CMK (cell line): Measurements from ENCODE around the gene TMEM163.

Experiments
- DNase-seq: peaks from one replicate; pipeline ENCODE4 v3.0.0-alpha.2; 2010; ENCODE audit warnings: low read depth

Gene TMEM163

DNA sequence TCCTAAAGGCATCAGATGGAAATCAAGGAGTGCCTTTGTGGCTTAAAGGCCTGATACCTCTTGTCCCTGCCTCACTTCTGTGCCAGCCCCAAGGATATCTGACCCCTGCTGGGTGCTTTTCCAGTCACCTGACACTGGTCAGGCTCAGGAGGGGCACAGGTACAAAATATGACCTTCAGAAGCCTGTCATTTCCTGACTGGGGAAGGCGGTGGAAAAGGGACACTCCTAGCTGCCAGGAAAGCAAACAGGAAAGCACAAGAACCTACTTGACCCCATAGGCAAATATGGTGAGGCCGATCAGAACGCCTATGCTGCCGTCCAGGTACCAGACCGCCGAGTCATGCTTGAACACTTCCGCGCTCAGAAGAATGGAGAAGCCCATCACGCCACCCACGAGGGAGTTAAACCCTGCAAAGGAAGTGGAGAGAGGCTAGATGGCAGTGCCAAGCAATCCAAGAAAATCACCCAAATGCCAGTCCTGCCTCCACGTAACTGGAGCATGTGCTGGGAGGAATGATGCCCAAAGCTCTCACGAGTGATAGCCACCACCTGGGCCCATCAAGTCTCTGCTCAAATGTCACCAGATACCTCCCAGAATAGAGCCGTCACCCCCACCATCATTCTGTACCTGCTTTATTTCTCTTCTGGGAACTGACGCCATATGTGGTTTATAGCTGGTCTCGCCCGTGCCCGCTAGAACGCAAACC, 260.9 kb downstream of the TMEM163 start:
- no peak for DNase-seq

DNA sequence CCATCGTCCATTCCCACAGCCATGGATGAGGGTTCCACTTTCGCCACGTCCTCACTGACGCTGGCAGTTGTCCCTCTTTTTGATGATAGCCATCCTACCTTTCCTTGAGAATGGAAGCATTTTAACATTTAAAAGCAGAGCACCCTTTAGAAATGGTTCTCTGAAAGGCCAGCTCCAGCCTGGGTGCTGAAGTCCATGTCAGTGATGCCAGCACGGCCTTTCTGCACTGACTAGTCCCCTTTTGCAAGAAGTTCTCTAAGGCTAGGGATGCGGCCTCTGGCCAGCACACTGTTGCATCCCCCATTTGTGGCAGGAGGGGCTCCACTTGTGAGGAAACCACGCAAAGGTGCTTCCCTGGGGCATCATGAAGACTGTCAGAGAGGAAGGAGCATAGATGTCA, 261.4 kb downstream of the TMEM163 start:
- DNase-seq: no peak

DNA sequence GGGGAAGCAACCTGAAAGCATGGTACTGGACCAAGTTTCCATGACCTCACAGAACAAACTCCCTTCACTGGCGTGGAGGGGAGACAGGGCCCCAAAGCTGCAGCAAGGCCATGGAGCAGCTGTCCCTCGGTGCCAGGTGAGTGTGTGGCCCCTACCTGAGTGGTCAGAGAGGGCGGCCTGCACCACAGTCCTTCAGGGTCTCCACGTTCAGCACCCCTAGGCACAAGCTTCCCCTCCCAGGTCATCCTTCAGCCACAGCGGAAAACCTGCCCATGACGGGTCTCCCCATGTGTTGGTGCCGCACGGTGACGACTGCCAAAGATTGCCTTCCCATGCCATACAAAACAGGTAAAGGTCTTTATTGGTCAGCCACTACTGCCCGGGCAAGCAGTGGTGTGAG, 263.4 kb downstream of the TMEM163 start:
- DNase-seq: no peak

DNA sequence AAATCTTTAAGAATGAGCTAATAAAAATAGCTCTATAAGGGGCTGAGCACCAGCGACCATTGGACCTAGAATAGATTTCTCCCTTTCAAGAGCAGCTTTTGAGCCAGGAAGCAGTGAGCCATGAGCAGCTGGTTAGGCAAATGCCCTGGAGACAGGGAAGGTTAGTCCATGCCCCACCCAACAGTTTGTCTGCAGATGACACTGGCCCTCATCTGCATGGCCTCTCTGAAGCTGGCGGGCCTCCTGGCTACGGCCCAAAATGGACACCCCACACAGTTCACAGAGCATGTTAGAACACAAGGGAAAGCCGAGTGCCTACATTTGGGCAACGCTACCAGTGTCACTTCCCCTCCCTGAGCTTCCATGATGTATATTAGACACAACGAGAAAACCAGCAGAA, 263.9 kb downstream of the TMEM163 start:
- no peak for DNase-seq

DNA sequence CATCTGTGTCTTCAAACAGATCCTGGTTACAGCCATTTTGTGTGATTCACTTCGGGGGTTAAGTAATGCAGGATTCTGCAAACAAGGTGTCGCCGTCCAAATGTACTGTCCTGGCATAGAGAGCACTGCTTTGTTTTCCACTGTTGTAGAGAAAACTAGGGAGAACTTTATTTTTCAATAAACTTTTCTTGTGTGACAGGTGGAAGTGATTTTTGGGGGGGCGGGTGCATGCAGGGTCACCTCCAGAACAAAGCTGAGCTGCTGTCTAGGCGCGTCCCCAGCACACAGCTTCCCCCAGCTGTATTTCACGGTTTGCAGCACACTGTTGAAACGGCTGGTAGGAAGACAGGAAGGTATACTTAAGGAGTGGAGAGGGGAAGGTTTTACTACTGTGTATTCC, 264.4 kb downstream of the TMEM163 start:
- DNase-seq: no peak

DNA sequence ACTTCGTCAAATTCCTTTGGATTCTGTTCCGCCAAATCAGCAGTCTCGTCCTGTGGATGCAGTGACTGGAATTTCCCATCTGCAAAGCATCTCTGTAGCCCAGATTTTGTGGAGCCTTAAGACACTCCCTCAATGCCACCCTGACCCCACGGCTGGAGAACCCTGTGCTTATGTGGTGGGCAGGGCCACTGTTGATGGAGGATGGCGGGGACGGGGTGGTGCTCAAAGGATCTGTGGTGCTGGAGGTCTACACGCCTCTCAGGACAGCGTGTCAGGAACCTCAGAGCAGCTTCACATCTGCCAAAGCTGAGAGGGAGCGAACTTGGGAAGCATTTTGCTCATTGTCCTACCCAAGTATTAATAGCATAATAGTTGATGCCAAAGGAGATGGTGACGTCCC, 264.8 kb downstream of the TMEM163 start:
- no peak for DNase-seq

DNA sequence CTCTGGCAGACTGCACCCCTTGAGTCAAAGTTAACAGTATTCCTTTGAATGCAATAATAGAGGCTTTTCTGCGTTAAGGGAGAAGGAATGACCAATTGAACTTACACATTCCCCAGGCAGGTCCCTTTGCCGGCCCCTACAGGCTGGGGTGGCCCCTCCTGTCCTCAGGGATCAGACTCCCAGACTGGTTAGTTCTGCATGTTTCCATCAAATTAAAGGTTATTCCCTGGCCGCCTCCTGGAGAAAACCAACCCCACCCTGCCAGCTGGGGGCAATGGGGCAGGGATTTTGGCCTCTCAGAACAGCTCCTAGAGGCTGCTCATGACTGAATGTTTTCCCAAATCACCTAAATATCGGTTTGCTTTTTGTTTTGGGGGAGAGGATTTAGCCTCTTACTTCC, 265.3 kb downstream of the TMEM163 start:
- DNase-seq: no peak

DNA sequence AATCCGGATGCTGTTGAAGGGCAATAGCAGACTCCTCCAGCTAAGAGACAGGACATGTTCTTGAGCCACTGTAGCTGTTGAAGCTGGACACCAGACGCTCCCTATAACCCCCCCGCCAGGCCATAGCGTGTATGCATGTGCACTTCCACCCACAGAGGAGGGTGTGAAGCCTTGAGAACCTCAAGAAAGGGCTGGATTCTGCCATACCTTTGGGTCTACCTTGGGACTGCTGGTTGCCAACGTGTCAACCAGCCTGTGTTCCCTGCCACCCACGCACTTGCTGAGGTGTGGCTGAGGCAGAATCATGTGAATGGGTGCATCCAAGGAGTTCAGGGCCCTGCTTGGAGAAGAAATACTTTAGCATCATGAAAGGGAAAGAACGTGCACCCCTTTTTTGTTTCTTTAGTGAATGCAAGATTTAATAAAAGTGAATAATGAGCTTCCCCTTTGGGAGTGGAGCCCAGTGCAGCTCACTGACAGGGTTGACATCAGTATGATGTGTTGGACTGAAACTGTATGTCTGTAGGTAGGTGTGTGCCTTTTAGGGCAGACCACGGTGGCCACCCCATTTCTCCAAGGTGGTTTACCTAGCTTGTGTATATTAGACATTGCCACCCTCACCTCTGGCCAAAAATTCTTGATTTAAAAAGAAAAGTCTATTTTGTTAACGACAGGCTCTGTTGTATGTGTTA, 266.6 kb downstream of the TMEM163 start:
- no peak for DNase-seq

DNA sequence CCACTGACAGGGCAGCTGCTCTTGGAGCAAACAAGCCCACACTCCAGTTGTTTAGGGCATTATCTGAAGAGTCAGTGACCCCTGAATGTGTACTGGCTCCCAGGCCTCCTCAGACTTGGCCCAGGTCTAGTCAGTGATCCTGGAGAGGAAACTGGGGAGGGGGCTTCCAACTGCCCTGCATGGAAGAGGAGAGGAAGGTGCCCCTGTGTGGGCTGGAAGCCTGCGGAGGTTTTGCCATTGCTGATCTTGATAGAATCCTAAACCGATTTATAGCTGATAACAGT, 267.5 kb downstream of the TMEM163 start:
- no peak for DNase-seq

DNA sequence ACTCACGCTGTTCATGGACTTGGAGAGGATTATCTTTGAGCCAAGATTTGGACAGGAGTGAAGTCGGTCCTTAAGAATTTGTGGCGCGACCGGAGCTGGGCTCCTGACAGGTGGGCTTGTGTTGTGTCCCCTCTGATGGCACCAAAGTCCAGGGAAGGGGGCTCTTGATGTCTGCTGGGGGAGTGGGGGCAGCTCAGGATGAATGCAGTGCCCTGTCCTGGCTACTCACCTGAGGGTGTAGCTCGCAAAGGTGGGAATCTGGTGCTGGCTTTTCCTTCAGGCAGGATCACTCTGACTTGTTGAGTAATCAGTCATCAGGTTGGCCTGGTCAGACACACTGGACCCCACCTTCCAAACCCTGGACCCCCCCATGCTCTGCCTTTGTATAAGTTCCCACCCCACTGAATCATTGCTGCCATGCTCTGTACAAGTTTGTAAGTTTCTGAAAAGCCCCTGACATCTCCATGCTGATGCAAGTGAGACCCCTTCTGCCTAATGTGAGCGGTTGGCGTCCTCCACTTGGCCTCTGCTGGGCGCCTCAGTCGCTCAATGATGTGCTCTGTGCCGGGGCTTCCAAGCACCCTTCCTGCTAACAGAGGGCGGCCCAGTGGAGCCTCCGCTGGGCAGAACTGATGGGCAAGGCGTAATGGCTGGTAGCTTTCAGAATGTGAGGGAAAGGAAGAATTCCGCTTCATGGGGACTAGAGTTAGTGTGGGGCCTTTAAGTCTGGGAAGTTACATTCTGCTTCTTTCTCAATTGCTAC, 268.9 kb downstream of the TMEM163 start:
- no peak for DNase-seq

DNA sequence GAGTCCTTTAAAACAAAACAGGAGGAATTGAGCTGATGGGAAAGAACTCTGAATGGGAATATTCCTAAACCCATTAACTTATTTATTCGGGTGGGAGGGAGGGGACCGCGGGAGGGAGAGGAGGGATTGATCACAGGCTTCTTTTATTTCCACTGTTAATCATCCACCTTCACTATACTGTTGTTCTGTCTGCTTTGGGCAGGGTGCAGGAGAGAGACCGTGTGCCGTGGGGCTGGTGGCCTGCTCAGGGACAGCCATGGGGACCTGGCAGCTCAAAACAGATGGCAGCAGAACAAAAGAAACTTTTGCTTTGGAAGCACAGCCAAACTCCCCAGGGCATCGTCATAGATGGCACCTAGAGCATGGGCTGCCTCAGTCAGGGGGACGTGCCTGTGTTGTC, 269.6 kb downstream of the TMEM163 start:
- no peak for DNase-seq

DNA sequence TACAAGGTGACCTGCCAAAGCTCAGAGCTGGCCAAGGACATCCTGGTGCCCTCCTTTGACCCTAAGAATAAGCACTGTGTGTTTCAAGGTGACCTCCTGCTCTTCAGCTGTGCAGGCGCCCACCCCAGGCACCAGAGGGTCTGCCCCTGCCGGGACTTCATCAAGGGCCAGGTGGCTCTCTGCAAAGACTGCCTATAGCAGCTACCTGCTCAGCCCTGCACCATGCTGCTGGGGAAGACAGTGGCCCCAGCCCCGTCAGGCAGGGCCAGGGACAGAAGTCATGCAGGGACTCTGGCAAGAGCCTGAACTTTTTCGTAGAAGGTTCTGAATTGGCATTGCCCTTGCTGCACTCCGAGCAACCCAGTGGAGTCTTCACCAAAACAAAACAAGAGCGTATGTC, 270.1 kb downstream of the TMEM163 start:
- DNase-seq: no peak

DNA sequence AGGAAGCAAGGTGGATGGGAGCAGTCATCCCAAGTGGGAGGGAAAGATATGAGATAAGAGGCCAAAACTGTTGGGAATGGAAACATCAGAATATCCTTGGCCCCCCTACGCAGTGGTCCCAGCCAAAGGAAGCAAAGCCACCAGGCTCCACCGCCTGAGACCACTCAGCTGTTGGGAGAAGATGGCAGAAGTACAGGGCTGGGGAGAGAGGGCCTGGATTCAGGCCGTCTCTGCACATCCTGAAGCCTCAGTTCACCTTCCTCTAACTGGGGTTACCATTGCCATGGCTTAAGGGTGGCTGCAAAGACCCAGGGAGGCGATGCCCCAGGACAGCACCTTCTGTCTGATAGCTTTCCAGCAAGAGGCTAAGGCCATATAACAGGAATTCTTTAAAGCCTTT, 271.1 kb downstream of the TMEM163 start:
- no peak for DNase-seq

DNA sequence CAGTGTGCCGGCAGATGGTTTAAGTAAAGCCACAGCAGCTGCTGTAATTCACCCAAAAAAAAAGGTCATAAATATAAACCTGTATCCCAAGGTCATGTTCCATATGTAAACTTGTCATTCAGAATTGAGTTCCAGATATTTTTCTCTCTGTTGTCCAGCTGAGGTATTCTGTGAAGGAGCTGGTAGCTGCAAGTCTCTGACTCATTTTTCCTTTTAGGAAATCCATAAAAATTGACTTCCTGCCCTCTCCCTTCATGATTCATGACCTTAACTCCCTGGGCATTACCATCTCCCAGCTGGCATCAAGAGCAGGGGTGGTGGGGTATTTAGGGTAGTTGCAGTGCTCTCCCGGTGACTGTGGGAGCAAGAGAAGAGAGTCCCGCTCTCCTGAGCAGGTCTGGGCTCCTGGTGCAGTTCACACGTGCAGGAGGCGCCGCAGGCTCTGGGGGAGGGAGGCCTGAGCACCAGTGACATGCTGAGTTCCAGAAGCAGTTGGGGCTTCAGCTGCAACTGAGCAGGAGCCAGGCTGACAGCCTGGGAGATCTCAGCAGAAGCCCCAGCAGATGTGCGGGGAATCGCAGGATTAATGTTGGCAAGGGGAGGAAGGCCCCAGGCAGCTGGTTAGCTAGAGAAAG, 272.3 kb downstream of the TMEM163 start:
- no peak for DNase-seq

DNA sequence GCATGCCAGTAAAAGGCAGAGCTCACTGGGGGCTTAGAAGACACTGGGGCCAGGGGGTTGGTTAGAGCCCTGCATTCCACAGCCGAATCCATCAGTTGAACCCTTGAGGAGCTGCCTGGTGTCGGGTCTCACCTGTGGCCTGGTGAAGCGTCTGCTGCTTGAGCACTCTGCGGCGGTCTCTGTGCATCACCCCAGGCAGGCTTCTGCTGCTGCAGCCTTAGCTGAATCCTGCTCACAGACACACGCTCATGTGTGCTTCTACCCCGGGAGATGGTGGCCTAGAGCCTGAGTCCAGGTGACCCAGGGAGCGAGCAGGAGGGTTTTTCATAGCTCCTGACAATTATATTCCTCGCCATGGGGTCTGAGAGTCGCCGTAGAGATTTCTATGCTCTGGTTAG, 272.8 kb downstream of the TMEM163 start:
- no peak for DNase-seq

DNA sequence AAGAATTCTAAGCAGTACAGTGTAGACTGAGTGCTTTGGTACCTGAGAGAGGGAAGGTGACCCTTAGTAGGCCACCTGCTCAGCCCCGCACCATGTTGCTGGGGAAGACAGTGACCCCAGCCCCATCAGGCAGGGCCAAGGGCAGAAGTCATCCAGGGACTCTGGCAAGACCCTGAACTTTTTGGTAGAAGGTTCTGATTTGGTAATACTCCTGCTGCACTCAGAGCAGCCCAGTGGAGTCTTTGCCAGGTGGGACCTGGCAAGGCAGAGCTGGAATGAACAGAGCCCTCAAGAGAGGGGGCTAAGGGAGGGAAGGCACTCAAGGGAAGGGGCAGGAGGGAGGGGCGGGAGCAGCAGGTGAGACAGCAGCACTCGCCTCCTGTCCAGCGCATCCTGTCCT, 273.7 kb downstream of the TMEM163 start:
- DNase-seq: no peak

DNA sequence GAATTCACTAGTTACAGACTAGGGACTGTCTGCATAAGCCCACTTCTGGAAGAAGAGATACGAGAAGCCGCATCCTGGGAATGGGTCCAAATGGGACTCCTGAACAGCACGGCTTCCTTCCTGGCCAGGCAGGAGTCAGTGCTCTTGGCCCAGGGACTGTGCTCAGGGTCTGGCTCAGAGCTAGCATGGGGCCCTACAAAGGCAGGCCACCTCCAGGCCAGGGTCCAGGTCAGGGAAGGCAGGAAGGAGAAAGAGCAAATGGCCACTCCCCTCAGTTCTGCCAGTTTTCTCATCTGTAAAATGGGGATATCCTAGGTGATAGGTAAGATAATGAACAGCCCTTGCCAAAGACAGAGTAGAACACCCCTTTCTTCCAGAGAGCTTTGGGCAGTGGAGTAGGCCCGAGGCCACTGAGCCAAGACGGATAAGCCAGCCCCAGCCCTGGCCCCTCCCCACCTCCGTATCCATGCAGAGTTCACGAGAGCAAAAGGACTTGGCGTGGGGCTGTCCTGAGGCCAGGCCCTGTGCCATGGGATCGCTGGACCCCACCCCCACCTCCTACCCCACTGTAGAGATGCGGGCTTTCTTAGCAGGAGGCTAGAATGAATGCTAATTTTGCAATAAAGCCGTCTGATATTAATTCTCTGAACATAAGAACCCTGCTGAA, 274.9 kb downstream of the TMEM163 start:
- no peak for DNase-seq

DNA sequence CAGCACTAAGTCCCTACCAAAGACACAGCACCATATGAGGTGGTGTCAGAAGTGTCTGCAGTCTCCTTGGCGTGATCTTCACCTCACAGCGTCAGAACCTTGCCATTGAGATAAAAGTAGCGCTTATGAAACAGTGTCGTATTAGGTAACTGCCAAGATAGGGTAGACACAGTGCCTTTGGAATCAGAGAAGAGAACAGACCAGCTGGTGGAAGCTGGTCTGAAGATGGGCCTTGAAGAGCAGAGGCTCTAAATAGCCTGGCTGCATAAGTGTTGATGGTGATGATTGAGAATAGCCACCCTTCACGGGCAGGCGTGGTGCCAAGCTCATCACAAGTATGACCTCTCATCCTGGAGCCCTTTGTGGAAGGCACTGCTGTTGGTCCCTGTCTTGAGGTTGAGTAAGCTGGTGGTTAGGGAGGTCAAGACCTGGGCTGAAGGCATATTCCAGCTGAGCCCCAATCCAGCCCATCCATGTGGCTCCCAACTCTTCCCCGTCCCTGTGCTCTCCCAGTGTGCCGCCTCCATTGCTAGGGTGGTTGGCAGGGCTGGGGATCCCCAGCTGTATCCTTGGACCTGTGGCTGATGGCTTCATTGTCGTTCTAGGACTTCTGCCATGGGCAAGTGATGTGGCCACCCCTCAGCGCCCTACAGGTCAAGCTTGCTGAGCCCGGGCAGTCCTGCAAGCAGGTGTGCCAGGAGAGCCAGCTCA, 277.5 kb downstream of the TMEM163 start:
- DNase-seq: no peak

DNA sequence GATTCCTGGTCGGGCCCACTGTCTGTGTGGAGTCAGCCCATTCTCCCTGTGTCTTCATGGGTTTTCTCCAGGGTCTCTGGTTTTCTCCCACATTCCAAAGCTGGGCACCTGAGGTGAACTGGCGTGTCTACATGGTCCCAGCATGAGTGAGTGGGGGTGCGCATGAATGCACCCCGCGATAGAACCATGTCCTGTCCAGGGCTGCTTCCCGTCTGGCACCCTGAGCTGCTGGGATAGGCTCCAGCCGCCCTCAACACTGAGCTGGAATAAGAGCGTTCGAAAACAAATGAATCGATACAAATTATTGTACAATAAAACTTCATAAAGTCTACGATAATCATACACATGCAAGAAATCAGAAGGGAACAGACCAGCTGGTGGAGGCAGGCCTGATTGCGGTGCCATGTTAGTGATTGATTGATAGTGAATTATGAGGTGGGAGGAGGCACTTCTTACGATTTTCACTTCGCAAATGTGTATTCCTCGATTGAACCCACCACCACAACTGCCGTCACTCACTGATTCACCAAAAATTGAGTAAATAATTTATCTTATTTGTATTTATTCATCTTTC, 278.4 kb downstream of the TMEM163 start:
- no peak for DNase-seq

DNA sequence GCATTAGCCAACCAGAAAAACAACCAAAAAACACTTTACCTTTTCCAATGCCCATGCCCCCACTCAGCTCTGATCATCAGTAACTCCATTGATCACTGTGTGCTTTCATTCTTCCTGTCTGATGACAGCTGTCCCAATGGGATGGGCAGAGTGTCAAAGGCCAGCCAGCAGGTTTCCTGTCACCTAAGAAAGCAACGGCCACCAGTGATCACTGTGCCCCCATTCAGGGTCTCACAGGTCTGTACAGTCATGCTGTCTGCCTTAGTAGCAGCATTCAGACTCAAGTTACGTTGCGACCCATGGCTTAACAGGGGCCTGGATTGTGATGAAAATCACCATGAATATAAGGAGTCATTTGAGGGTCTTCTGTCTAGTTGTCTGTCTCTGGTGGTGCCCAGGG, 280.4 kb downstream of the TMEM163 start:
- DNase-seq: no peak

DNA sequence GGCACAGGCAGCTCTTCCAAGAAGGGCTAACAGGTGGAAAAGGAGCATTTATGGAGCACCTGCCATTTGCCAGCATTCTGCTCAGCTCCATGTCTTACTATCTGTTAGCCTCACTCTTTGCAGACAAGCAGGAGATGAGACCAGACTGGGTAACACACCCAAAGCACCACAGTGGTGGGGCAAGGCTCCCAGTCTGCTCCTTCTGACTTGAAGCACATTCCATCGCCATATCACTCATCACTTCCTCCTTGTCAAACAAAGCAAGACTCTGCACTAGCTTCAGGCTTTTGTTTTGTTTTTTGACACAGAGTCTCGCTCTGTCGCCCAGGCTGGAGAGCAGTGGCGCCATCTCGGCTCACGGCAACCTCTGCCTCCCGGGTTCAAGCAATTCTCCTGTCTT, 282.1 kb downstream of the TMEM163 start:
- no peak for DNase-seq

DNA sequence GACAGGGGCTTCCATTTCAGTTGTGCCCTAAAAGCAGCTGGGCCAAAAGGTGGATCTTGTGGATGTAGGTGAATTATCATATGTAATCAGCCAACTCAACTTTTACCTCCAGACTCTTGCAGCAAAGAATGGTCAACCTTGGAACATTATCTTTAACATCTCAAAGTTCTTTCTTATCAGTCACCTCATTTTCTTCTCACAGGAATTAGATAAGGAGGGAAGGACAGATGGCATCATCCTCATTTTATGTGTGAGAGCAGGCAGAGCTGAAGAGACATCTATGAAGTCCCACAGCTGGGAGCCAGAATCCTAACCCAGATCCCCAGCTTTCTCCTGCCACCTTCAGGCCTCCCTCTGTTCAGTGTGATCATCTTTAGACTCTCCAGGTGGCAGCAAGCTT, 282.9 kb downstream of the TMEM163 start:
- DNase-seq: no peak
